SU-DHL-6 (cell line): Measurements from ENCODE around the gene CACNA2D1.
"Not testable (repeated sequence)": the region's sequence is repeated elsewhere in the genome, so short reads cannot be mapped to it uniquely, and the experiment has no call there.

Experiments
- H2AFZ ChIP-seq: fragments of 200-600 bp; sonication (generic); 2 replicates; pipeline ENCODE4 v1.6.1; 2014; ENCODE audit warnings: low read depth, mild to moderate bottlenecking, moderate library complexity, mixed read lengths, antibody characterized with exemption, low read length; ENCODE audit not compliant: severe bottlenecking
- H3F3A ChIP-seq: fragments of 200-600 bp; shearing (Covaris generic); 2 replicates; pipeline ENCODE4 v1.6.0; 2016; ENCODE audit warnings: antibody characterized with exemption, mild to moderate bottlenecking; ENCODE audit not compliant: insufficient read depth
- H3K27ac ChIP-seq: fragments of 200-600 bp; sonication (generic); 2 replicates; pipeline ENCODE4 v1.5.1; 2016; ENCODE audit warnings: low read depth, mild to moderate bottlenecking, low read length, moderate library complexity, mixed read lengths
- H3K27me3 ChIP-seq: fragments of 200-600 bp; sonication (generic), shearing (Covaris generic); 2 replicates; pipeline ENCODE4 v1.6.0; 2014; ENCODE audit warnings: mild to moderate bottlenecking, low read length
- H3K36me3 ChIP-seq: fragments of 200-600 bp; sonication (generic); 2 replicates; pipeline ENCODE4 v1.6.1; 2014; ENCODE audit warnings: mild to moderate bottlenecking, low read length, mixed read lengths
- H3K4me2 ChIP-seq: fragments of 300-600, 200-600 bp; shearing (Covaris generic), sonication (generic); 2 replicates; pipeline ENCODE4 v1.6.0; 2014; ENCODE audit warnings: low read length, low read depth, mild to moderate bottlenecking; ENCODE audit not compliant: poor library complexity, severe bottlenecking
- H3K4me3 ChIP-seq: fragments of 200-600 bp; sonication (generic); 2 replicates; pipeline ENCODE4 v1.5.1; 2014; ENCODE audit warnings: antibody characterized with exemption, low read length, mild to moderate bottlenecking, mixed read lengths; ENCODE audit not compliant: insufficient read depth, poor library complexity, severe bottlenecking
- H3K79me2 ChIP-seq: fragments of 200-600 bp; sonication (generic); 2 replicates; pipeline ENCODE4 v1.6.1; 2014; ENCODE audit warnings: mild to moderate bottlenecking, low read length, moderate library complexity; ENCODE audit not compliant: insufficient read depth
- H3K9ac ChIP-seq: fragments of 200-600 bp; sonication (generic); 2 replicates; pipeline ENCODE4 v1.7.0; 2014; ENCODE audit warnings: mild to moderate bottlenecking, low read length
- H3K9me2 ChIP-seq: fragments of 200-600 bp; sonication (generic); replicated peaks from 2 replicates; pipeline ENCODE4 v1.6.1; 2014; ENCODE audit warnings: low read length; ENCODE audit not compliant: insufficient read depth
- H3K9me3 ChIP-seq: fragments of 200-600 bp; sonication (generic); 2 replicates; pipeline ENCODE4 v1.6.1; 2014; ENCODE audit warnings: low read length, mixed read lengths; ENCODE audit not compliant: insufficient read depth
- H4K20me1 ChIP-seq: fragments of 200-600 bp; sonication (generic); 2 replicates; pipeline ENCODE4 v1.6.1; 2014; ENCODE audit warnings: low read depth, mild to moderate bottlenecking, antibody characterized with exemption, low read length, moderate library complexity, mixed read lengths
- EZH2phosphoT487 ChIP-seq: fragments of 200-600 bp; sonication (generic), shearing (Covaris generic); conservative IDR thresholded peaks from 2 replicates; pipeline ENCODE4 v1.6.1; 2018; ENCODE audit warnings: mild to moderate bottlenecking, antibody characterized with exemption, low read length, moderate library complexity, mixed read lengths
- TF ChIP-seq, protein P1 (sequence below): fragments of 200-600 bp; sonication (generic); IDR thresholded peaks from one replicate; pipeline ENCODE4 v1.5.1; 2017; ENCODE audit warnings: antibody characterized with exemption, mild to moderate bottlenecking, low read length, moderate library complexity; ENCODE audit not compliant: insufficient read depth, poor library complexity, severe bottlenecking

CACNA2D1 gene

DNA sequence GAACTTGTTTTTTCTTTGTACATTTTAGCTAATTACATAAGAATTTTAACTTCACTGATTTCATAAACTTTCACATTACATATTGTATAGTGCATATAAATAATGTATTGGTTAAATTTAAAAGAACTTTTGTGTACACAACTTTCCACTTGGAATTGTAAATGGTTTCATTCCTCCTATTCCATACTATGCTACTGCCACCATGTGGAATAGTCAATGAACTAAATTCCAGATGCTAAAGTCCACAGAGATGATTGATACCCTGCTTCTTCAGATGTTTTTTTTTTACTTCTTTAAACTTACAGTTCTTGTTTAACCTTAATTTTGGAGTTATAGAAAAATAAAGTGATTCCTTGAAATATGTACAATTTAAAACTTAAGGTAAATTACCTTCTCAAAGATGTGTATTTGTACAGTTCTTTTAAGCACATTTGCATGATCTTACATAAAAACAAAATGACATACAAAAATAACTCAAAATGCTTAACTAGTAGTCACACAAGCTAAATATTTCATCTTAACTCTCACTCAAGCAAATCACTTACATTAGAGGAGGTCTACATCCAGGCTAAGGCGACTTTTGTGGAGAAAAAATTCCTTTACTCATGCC lies 426.1 kb downstream of the CACNA2D1 start:
- H3K27me3 ChIP-seq: no peaks in the 10 kb centered on the region
- no peaks in the 10 kb centered on the region for H4K20me1 ChIP-seq
- no peak for TF ChIP-seq EZH2phosphoT487
- TF ChIP-seq, protein P1, sequence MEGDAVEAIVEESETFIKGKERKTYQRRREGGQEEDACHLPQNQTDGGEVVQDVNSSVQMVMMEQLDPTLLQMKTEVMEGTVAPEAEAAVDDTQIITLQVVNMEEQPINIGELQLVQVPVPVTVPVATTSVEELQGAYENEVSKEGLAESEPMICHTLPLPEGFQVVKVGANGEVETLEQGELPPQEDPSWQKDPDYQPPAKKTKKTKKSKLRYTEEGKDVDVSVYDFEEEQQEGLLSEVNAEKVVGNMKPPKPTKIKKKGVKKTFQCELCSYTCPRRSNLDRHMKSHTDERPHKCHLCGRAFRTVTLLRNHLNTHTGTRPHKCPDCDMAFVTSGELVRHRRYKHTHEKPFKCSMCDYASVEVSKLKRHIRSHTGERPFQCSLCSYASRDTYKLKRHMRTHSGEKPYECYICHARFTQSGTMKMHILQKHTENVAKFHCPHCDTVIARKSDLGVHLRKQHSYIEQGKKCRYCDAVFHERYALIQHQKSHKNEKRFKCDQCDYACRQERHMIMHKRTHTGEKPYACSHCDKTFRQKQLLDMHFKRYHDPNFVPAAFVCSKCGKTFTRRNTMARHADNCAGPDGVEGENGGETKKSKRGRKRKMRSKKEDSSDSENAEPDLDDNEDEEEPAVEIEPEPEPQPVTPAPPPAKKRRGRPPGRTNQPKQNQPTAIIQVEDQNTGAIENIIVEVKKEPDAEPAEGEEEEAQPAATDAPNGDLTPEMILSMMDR: peak; percentile 38
- no peak overlapping the region for H3K27ac ChIP-seq
- no peaks in the 10 kb centered on the region for H3F3A ChIP-seq
- H2AFZ ChIP-seq: no peak overlapping the region
- no peak overlapping the region for H3K4me2 ChIP-seq
- H3K4me3 ChIP-seq: no peak overlapping the region
- no peaks in the 10 kb centered on the region for H3K79me2 ChIP-seq
- H3K9me3 ChIP-seq: no peaks in the 10 kb centered on the region
- no peak overlapping the region for H3K9ac ChIP-seq
- H3K9me2 ChIP-seq: no peaks in the 10 kb centered on the region
- H3K36me3 ChIP-seq: no peaks in the 10 kb centered on the region

DNA sequence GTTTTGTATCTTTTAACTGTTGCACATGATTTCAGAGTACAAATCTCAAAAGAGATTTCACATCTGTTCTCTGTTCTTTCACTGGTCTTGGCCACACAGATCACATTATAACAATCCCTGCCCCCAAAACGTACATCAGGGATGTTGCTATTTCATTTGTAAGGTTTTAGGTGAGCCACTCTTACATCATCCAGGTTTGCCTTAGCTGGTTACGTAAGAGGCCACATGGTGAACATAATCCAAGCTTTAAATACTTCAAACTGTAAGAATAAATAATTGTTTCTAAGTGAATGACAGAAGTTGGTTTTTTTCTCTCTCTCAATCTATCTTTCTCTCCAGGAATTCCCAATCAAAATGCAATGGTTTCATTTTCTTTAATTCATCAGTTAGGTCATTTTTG lies 427.8 kb downstream of the CACNA2D1 start:
- Histone ChIP-seq H3K4me3 (no peak overlapping the region), H2AFZ (no peak overlapping the region), H3K4me2 (no peak overlapping the region), H3F3A (no peaks in the 10 kb centered on the region), H4K20me1 (no peaks in the 10 kb centered on the region), H3K9ac (no peak overlapping the region), H3K9me3 (no peaks in the 10 kb centered on the region), H3K27me3 (no peaks in the 10 kb centered on the region), H3K9me2 (no peaks in the 10 kb centered on the region), H3K36me3 (no peaks in the 10 kb centered on the region), H3K79me2 (no peaks in the 10 kb centered on the region), H3K27ac (no peak overlapping the region)
- TF ChIP-seq, protein P1: no peak
- no peak for TF ChIP-seq EZH2phosphoT487

DNA sequence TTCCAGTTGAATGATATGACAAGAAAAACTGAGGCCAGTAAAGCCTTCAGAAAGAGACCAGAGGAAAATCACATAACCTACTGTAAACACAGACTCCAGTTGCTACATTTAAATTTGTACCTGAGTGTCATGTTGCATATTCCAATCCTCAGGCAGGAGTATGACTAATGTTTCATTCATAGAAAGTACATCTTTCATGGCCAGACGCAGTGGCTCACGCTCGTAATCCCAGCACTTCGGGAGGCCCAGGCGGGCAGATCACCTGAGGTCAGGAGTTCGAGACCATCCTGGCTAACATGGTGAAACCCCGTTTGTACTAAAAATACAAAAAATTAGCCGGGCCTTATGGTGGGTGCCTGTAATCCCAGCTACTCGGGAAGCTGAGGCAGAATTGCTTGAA lies 429.0 kb downstream of the CACNA2D1 start:
- H3K9me2 ChIP-seq, H3K9me3 ChIP-seq, H3K9ac ChIP-seq, H3K27ac ChIP-seq, H2AFZ ChIP-seq, H3K4me3 ChIP-seq, H3K79me2 ChIP-seq, H4K20me1 ChIP-seq, H3F3A ChIP-seq, H3K36me3 ChIP-seq, H3K4me2 ChIP-seq, H3K27me3 ChIP-seq: not testable (repeated sequence)

DNA sequence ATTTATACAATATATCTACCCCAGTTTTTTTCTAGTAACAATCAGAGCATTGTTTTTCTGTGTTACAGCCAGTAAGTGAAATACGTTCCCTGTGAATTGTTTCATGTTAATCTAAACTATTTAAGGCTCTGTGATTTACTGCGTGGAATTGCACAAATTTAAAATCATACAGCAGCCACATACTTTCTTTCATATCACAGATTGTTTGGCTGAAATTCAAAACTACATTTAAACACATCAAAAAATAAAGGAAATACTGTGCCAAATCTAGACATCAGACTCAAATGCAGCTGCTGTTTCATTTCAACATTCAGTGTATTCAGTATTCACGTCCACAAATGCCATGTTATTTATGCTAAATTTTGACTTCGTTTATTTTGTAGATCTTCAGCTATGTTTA lies 431.1 kb downstream of the CACNA2D1 start:
- Histone ChIP-seq H3K9me3 (no peaks in the 10 kb centered on the region), H3K27me3 (no peaks in the 10 kb centered on the region), H3K4me3 (no peak overlapping the region), H3K9me2 (no peaks in the 10 kb centered on the region), H3K27ac (no peak overlapping the region), H3K79me2 (no peaks in the 10 kb centered on the region), H3K9ac (no peak overlapping the region), H3F3A (no peaks in the 10 kb centered on the region), H2AFZ (no peak overlapping the region), H4K20me1 (no peaks in the 10 kb centered on the region), H3K4me2 (no peak overlapping the region), H3K36me3 (no peaks in the 10 kb centered on the region)
- TF ChIP-seq, protein P1: no peak
- TF ChIP-seq EZH2phosphoT487: no peak
